ENCODE results near the gene ZNF407. TPM values are rescaled to one million over a fixed set of nuclear protein-coding genes. Genes with fewer than 3 reads are reported as not detected.

ZNF407 gene
- total RNA-seq, 6 experiments from 2014 or later: 4.3 to 8.0 (median 5.7) TPM

- Histone ChIP-seq H3K27ac (no peak overlapping the region), H3K27me3 (no peaks in the 10 kb centered on the region), H3K4me1 (no peaks in the 10 kb centered on the region), H3K9me3 (no peaks in the 10 kb centered on the region), H3K36me3 (no peaks in the 10 kb centered on the region), H3K4me3 (no peak overlapping the region)
- no peak for ATAC-seq
- intact Hi-C loops (cut with DNase I): no loop called here
- 92% methylated on average over 1 of the region's 1 CpG for WGBS (ENCODE audit: insufficient coverage, low coverage, low lambda C conversion rate, missing lambda C conversion rate)
- TF ChIP-seq CTCF (IDR thresholded peaks at IDR 0.05): no peak
- TF ChIP-seq POLR2A (IDR thresholded peaks at IDR 0.05): no peak
- DNase-seq: no peak
Measured at GRCh38 chr18:74758995-74759394, 161.3 kb downstream of the ZNF407 start.

GRCh38 chr18:74760026-74760425 lies 162.4 kb downstream of the ZNF407 start:
- H3K9me3 ChIP-seq: no peaks in the 10 kb centered on the region
- no peak overlapping the region for H3K4me3 ChIP-seq
- H3K4me1 ChIP-seq: no peaks in the 10 kb centered on the region
- ATAC-seq (no peak), DNase-seq (no peak)
- no peaks in the 10 kb centered on the region for H3K36me3 ChIP-seq
- no peaks in the 10 kb centered on the region for H3K27me3 ChIP-seq
- intact Hi-C loops (cut with DNase I): no loop called here
- TF ChIP-seq CTCF (IDR thresholded peaks at IDR 0.05) (no peak), POLR2A (IDR thresholded peaks at IDR 0.05) (no peak)
- 97% methylated on average over 3 of the region's 3 CpGs for WGBS (ENCODE audit: insufficient coverage, low coverage, low lambda C conversion rate, missing lambda C conversion rate)
- H3K27ac ChIP-seq: no peak overlapping the region

- no peak for TF ChIP-seq CTCF (IDR thresholded peaks at IDR 0.05)
- TF ChIP-seq POLR2A (IDR thresholded peaks at IDR 0.05): no peak
- no peak for ATAC-seq
- 100% methylated on average over 3 of the region's 3 CpGs for WGBS (ENCODE audit: insufficient coverage, low coverage, low lambda C conversion rate, missing lambda C conversion rate)
Measured at GRCh38 chr18:74760436-74760835, 162.8 kb downstream of the ZNF407 start.

GRCh38 chr18:74766251-74766650 lies 168.6 kb downstream of the ZNF407 start:
- H3K9me3 ChIP-seq: no peaks in the 10 kb centered on the region
- DNase-seq: no peak
- no peak overlapping the region for H3K27ac ChIP-seq
- no peaks in the 10 kb centered on the region for H3K36me3 ChIP-seq
- no peak for ATAC-seq
- no peaks in the 10 kb centered on the region for H3K27me3 ChIP-seq
- no peaks in the 10 kb centered on the region for H3K4me1 ChIP-seq
- H3K4me3 ChIP-seq: no peak overlapping the region
- intact Hi-C loops (cut with DNase I): no loop called here
- TF ChIP-seq POLR2A (IDR thresholded peaks at IDR 0.05): no peak
- TF ChIP-seq CTCF (IDR thresholded peaks at IDR 0.05): no peak
- WGBS (ENCODE audit: insufficient coverage, low coverage, low lambda C conversion rate, missing lambda C conversion rate): 94% methylated on average over 3 of the region's 3 CpGs

More at GRCh38 chr18:74760436-74760835, 162.8 kb downstream of the ZNF407 start:
- no peak for DNase-seq
- no peaks in the 10 kb centered on the region for H3K4me1 ChIP-seq
- no peak overlapping the region for H3K27ac ChIP-seq
- H3K9me3 ChIP-seq: no peaks in the 10 kb centered on the region
- H3K36me3 ChIP-seq: no peaks in the 10 kb centered on the region
- no peaks in the 10 kb centered on the region for H3K27me3 ChIP-seq
- intact Hi-C loops (cut with DNase I): no loop called here
- no peak overlapping the region for H3K4me3 ChIP-seq

GRCh38 chr18:74768096-74768495 lies 170.4 kb downstream of the ZNF407 start:
- no peak for TF ChIP-seq POLR2A (IDR thresholded peaks at IDR 0.05)
- TF ChIP-seq CTCF (IDR thresholded peaks at IDR 0.05): no peak
- WGBS (ENCODE audit: insufficient coverage, low coverage, low lambda C conversion rate, missing lambda C conversion rate): 100% methylated on average over 2 of the region's 2 CpGs
- H3K4me1 ChIP-seq: no peaks in the 10 kb centered on the region
- DNase-seq (no peak), ATAC-seq (no peak)
- no peak overlapping the region for H3K4me3 ChIP-seq
- no peaks in the 10 kb centered on the region for H3K27me3 ChIP-seq
- no peaks in the 10 kb centered on the region for H3K36me3 ChIP-seq
- intact Hi-C loops (cut with DNase I): no loop called here
- no peak overlapping the region for H3K27ac ChIP-seq
- H3K9me3 ChIP-seq: no peaks in the 10 kb centered on the region
